ENCODE results near the gene MAEL.

DNA sequence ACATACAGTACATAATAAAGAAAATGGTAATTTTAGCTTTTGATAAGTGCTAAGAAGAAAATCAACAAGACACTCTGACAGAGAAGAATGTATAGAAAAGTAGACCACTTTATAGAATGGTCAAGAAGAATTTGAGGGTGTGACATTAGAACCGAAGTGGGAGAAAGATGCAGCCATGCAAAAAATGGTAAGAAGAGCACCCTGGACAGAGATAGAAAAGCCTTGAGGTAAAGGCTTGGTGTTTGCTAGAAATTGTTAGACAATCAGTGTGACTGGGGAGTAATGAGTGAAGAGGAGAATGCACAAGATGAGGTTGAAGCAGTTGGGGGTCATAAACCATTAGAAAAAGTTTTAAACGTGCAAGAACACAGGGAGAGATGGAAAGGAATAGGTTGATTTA lies 23.5 kb downstream of the MAEL start:
- TF ChIP-seq, protein P1, sequence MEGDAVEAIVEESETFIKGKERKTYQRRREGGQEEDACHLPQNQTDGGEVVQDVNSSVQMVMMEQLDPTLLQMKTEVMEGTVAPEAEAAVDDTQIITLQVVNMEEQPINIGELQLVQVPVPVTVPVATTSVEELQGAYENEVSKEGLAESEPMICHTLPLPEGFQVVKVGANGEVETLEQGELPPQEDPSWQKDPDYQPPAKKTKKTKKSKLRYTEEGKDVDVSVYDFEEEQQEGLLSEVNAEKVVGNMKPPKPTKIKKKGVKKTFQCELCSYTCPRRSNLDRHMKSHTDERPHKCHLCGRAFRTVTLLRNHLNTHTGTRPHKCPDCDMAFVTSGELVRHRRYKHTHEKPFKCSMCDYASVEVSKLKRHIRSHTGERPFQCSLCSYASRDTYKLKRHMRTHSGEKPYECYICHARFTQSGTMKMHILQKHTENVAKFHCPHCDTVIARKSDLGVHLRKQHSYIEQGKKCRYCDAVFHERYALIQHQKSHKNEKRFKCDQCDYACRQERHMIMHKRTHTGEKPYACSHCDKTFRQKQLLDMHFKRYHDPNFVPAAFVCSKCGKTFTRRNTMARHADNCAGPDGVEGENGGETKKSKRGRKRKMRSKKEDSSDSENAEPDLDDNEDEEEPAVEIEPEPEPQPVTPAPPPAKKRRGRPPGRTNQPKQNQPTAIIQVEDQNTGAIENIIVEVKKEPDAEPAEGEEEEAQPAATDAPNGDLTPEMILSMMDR (IDR thresholded peaks at IDR 0.05): no peak
- TF ChIP-seq POLR2A (IDR thresholded peaks at IDR 0.05) (no peak), EP300 (IDR thresholded peaks at IDR 0.05) (no peak)

Measured in gastroesophageal sphincter (tissue), 3 donors.